PC-9 (cell line): ENCODE results near the gene ADCY2. TPM values are rescaled to one million over a fixed set of nuclear protein-coding genes. Genes with fewer than 3 reads are reported as not detected.

Experiments
- BruUV-seq: library from RNA; stranded (reverse); fragments of 400-500 nt; replicated peaks from 2 replicates; lab custom pipeline; 2021; lab: Mats Ljungman, UMichigan
- CTCF ChIA-PET: fragments of 300-600 bp; sonication (Branson Sonifier 250); formaldehyde crosslinking; loops from one replicate; lab custom pipeline; 2022; ENCODE audit warnings: antibody characterized with exemption; lab: Charles Lee
- POLR2A ChIA-PET: fragments of 300-600 bp; sonication (Branson Sonifier 250); formaldehyde crosslinking; loops from one replicate; lab custom pipeline; 2022; ENCODE audit warnings: antibody characterized with exemption; ENCODE audit not compliant: unreplicated experiment; lab: Charles Lee
- DNase-seq, 2 experiments: peaks; one replicate each; pipeline versions ENCODE4 v3.0.0 to v3.0.0-alpha.2; 2015 to 2022; ENCODE audit warnings: mixed read lengths in 1 of 2
- H2AFZ ChIP-seq: fragments of 200-600 bp; sonication (generic); 2 replicates; pipeline ENCODE4 v1.8.1; 2017; ENCODE audit warnings: antibody characterized with exemption
- H3F3A ChIP-seq: fragments of 200-600 bp; sonication (generic); 2 replicates; pipeline ENCODE4 v1.8.1; 2017; ENCODE audit warnings: antibody characterized with exemption, mild to moderate bottlenecking, low read depth; ENCODE audit not compliant: insufficient read depth
- H3K27ac ChIP-seq: fragments of 200-600 bp; sonication (generic); 2 replicates; pipeline ENCODE4 v1.6.1; 2016; ENCODE audit warnings: mixed run types
- H3K27me3 ChIP-seq: fragments of 200-600 bp; sonication (generic); 2 replicates; pipeline ENCODE4 v1.6.1; 2016; ENCODE audit warnings: low read depth, mixed run types; ENCODE audit not compliant: insufficient read depth
- H3K36me3 ChIP-seq: fragments of 200-600 bp; sonication (generic); 2 replicates; pipeline ENCODE4 v1.6.1; 2016; ENCODE audit warnings: low read depth, mixed run types
- H3K4me1 ChIP-seq: fragments of 200-600 bp; sonication (generic); replicated peaks from 2 replicates; pipeline ENCODE4 v1.6.1; 2016; ENCODE audit warnings: mixed run types; ENCODE audit not compliant: insufficient read depth
- H3K4me2 ChIP-seq: fragments of 200-600 bp; sonication (generic); 2 replicates; pipeline ENCODE4 v1.6.1; 2017; ENCODE audit warnings: mixed run types
- H3K4me3 ChIP-seq: fragments of 200-600 bp; sonication (generic); 2 replicates; pipeline ENCODE4 v1.6.1; 2016; ENCODE audit warnings: mixed run types
- H3K79me2 ChIP-seq: fragments of 200-600 bp; sonication (generic); 2 replicates; pipeline ENCODE4 v1.6.1; 2017; ENCODE audit warnings: low read depth, mixed run types
- H3K9me2 ChIP-seq: fragments of 200-600 bp; sonication (generic); 2 replicates; pipeline ENCODE4 v1.8.1; 2017; ENCODE audit warnings: mild to moderate bottlenecking; ENCODE audit not compliant: insufficient read depth
- H3K9me3 ChIP-seq: fragments of 200-600 bp; sonication (generic); 2 replicates; pipeline ENCODE4 v1.8.1; 2016; ENCODE audit warnings: low read depth; ENCODE audit not compliant: insufficient read depth
- H4K20me1 ChIP-seq: fragments of 200-600 bp; sonication (generic); 2 replicates; pipeline ENCODE4 v1.8.1; 2017; ENCODE audit not compliant: insufficient read depth
- EZH2 ChIP-seq: fragments of 200-600 bp; sonication (generic); IDR thresholded peaks from 2 replicates; pipeline ENCODE4 v1.8.0; 2017; ENCODE audit warnings: antibody characterized with exemption, low read depth
- intact Hi-C: fragments of 100-400 bp; cut with micrococcal nuclease; formaldehyde crosslinking; loops from one replicate; pipeline ENCODE4 v1.10.0; 2022; ENCODE audit not compliant: unreplicated experiment
- total RNA-seq: library from RNA; stranded (reverse); gene quantifications from 2 replicates; pipeline ENCODE4 v1.2.3, GENCODE V29; 2021
- TF ChIP-seq, protein P1 (sequence below): fragments of 200-600 bp; sonication (generic); conservative IDR thresholded peaks from 2 replicates; pipeline ENCODE4 v1.6.1; 2017; ENCODE audit warnings: mixed run types, antibody characterized with exemption, mild to moderate bottlenecking, moderate library complexity

Gene ADCY2
- total RNA-seq, 1 experiment from 2014 or later = not detected

DNA sequence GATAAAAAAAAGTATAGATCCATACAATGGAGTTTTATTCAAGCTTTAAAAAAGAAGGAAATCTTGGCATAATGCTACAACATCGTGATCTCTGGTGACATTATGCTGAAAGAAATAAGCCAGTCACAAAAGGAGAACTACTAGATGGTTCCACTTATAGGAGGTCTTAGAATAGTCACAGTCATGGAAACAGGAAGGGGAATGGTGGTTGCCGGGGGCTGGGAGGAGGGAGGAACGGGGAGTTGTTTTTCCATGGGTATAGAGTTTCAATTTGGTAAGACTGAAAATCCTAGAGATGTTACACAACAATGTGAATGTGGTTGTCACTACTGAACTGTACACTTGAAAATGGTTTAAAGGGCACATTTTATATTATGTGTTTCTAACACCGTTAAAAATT is 360.5 kb downstream of the ADCY2 start:
- ChIA-PET POLR2A (no interaction called here), CTCF (no interaction called here)
- TF ChIP-seq, protein P1, sequence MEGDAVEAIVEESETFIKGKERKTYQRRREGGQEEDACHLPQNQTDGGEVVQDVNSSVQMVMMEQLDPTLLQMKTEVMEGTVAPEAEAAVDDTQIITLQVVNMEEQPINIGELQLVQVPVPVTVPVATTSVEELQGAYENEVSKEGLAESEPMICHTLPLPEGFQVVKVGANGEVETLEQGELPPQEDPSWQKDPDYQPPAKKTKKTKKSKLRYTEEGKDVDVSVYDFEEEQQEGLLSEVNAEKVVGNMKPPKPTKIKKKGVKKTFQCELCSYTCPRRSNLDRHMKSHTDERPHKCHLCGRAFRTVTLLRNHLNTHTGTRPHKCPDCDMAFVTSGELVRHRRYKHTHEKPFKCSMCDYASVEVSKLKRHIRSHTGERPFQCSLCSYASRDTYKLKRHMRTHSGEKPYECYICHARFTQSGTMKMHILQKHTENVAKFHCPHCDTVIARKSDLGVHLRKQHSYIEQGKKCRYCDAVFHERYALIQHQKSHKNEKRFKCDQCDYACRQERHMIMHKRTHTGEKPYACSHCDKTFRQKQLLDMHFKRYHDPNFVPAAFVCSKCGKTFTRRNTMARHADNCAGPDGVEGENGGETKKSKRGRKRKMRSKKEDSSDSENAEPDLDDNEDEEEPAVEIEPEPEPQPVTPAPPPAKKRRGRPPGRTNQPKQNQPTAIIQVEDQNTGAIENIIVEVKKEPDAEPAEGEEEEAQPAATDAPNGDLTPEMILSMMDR = no peak
- no peak for TF ChIP-seq EZH2
- Histone ChIP-seq H3K27me3 (peaks cover 91% of the 10 kb centered on the region), H3K4me1 (no peaks in the 10 kb centered on the region), H3K27ac (no peak overlapping the region), H3K4me3 (no peak overlapping the region), H2AFZ (no peak overlapping the region), H3K36me3 (no peaks in the 10 kb centered on the region), H3K79me2 (no peaks in the 10 kb centered on the region), H3K9me2 (no peaks in the 10 kb centered on the region), H3K9me3 (no peaks in the 10 kb centered on the region), H3F3A (no peaks in the 10 kb centered on the region), H4K20me1 (no peaks in the 10 kb centered on the region; the same call in 1 of the 2 replicates), H3K4me2 (no peak overlapping the region)
- intact Hi-C loops = no loop called here
- no peak for DNase-seq
- BruUV-seq = no TSS peak

GRCh38 chr5:7759257-7759871 is 363.4 kb downstream of the ADCY2 start:
- Histone ChIP-seq H3K4me2 (no peak overlapping the region), H3F3A (no peaks in the 10 kb centered on the region), H3K9me2 (no peaks in the 10 kb centered on the region), H3K4me1 (no peaks in the 10 kb centered on the region), H3K27me3 (peaks cover 91% of the 10 kb centered on the region), H3K79me2 (no peaks in the 10 kb centered on the region), H4K20me1 (no peaks in the 10 kb centered on the region; the same call in 1 of the 2 replicates), H3K36me3 (no peaks in the 10 kb centered on the region), H3K9me3 (no peaks in the 10 kb centered on the region), H2AFZ (no peak overlapping the region), H3K27ac (no peak overlapping the region), H3K4me3 (no peak overlapping the region)
- ChIA-PET POLR2A (no interaction called here), CTCF (no interaction called here)
- no TSS peak for BruUV-seq
- TF ChIP-seq, protein P1 = no peak
- TF ChIP-seq EZH2 = no peak
- intact Hi-C loops = no loop called here
- no peak for DNase-seq

DNA sequence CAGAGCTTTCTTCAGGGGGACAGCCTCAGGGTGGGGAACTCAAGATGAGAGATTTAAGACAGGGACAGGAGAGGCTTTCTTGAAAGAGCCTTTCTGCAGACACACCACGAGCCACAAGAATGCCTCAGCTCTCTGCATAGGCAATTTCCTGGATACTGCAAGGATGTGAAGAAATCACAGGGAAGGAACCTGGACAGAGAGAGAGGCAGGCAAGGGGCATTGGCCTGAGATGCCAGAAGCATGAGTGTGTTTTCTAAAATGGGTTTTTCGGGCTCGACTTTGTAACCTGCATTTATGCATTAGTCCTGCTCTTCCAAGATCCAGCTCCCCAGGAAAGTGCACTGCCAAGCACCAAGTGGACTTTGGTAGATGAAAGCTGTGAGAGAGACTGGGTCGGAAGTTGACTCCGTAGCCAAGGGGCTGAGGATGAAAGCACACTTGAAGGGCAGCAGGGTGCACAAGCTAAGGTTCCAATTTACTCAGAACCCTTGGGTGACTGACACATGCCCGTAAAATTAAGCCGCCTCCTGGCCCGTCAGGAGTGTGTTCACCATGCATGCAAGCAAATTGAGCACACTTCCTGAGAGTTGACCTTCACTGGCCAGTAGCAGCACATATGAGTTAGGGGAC is 364.1 kb downstream of the ADCY2 start:
- no peaks in the 10 kb centered on the region for H3K9me3 ChIP-seq
- H3K27me3 ChIP-seq = peaks cover 91% of the 10 kb centered on the region
- intact Hi-C loops = no loop called here
- no peak overlapping the region for H3K4me3 ChIP-seq
- H3K4me1 ChIP-seq = no peaks in the 10 kb centered on the region
- no peak overlapping the region for H2AFZ ChIP-seq
- no peak for TF ChIP-seq EZH2
- TF ChIP-seq, protein P1 = no peak
- H3K4me2 ChIP-seq = no peak overlapping the region
- no peaks in the 10 kb centered on the region for H3F3A ChIP-seq
- DNase-seq = no peak
- no TSS peak for BruUV-seq
- no peaks in the 10 kb centered on the region for H3K36me3 ChIP-seq
- ChIA-PET POLR2A (no interaction called here), CTCF (no interaction called here)
- no peak overlapping the region for H3K27ac ChIP-seq
- no peaks in the 10 kb centered on the region for H3K9me2 ChIP-seq
- no peaks in the 10 kb centered on the region for H3K79me2 ChIP-seq
- no peaks in the 10 kb centered on the region; the same call in 1 of the 2 replicates for H4K20me1 ChIP-seq
